CD4-positive, alpha-beta T cell (primary cell): ENCODE measurements around the gene YPEL2. TPM values are rescaled to one million over a fixed set of nuclear protein-coding genes. Genes with fewer than 3 reads are reported as not detected.
A peak's percentile ranks its signal among the peaks of the same experiment; 100 is the strongest.

ENCODE experiments used
- ATAC-seq: fragments of 200-7000 bp; cut with Tn5 transposase; one replicate; pipeline ENCODE4 v1.10.0; 2022; ENCODE audit warnings: mild to moderate bottlenecking; ENCODE audit not compliant: poor library complexity
- CTCF ChIA-PET: fragments of 350-600 bp; sonication (Branson Sonifier 250); formaldehyde crosslinking; loops from one replicate; lab custom pipeline; 2021; ENCODE audit warnings: antibody characterized with exemption, inconsistent platforms; lab: Charles Lee
- POLR2A ChIA-PET: fragments of 350-600 bp; sonication (Branson Sonifier 250); formaldehyde crosslinking; loops from one replicate; lab custom pipeline; 2021; ENCODE audit warnings: antibody characterized with exemption, inconsistent platforms; lab: Charles Lee
- DNase-seq, 14 experiments: peaks; one replicate each; pipeline ENCODE4 v3.0.0-alpha.2; 2013 to 2020; ENCODE audit warnings: mixed read lengths in 2 of 14
- H3K27ac ChIP-seq, 2 donors: one replicate each; pipeline versions ENCODE4 v1.5.1 to v1.7.0; 2013; ENCODE audit warnings: low read length in 2 of 2, low read depth in 1 of 2, mild to moderate bottlenecking in 1 of 2
- H3K27me3 ChIP-seq, 2 experiments: 1 replicate in 1 of 2; 2 replicates in 1 of 2; pipeline versions ENCODE4 v1.6.1 to v1.7.0; 2013; ENCODE audit warnings: low read length in 2 of 2, control low read depth in 1 of 2, mild to moderate bottlenecking in 1 of 2, moderate library complexity in 1 of 2; ENCODE audit not compliant: insufficient read depth in 2 of 2, control insufficient read depth in 1 of 2
- H3K36me3 ChIP-seq: one replicate; pipeline ENCODE4 v1.6.1; 2013; ENCODE audit warnings: low read length, control low read depth; ENCODE audit not compliant: insufficient read depth
- H3K4me1 ChIP-seq: one replicate; pipeline ENCODE4 v1.6.1; 2013; ENCODE audit warnings: low read length, control low read depth; ENCODE audit not compliant: insufficient read depth
- H3K4me3 ChIP-seq: one replicate; pipeline ENCODE4 v1.5.1; 2013; ENCODE audit warnings: mild to moderate bottlenecking, low read length, moderate library complexity
- H3K9me3 ChIP-seq, 2 experiments: 1 replicate in 1 of 2; 2 replicates in 1 of 2; pipeline versions ENCODE4 v1.6.1 to v1.7.0; 2013; ENCODE audit warnings: low read length in 2 of 2, mild to moderate bottlenecking in 2 of 2, control low read depth in 1 of 2, moderate library complexity in 1 of 2; ENCODE audit not compliant: control insufficient read depth in 1 of 2, insufficient read depth in 1 of 2
- H3K27ac Mint-ChIP-seq: one replicate; pipeline ENCODE4 v1.8.0; 2020; ENCODE audit warnings: mixed read lengths
- H3K27me3 Mint-ChIP-seq: one replicate; pipeline ENCODE4 v1.8.0; 2021; ENCODE audit warnings: mixed read lengths
- H3K36me3 Mint-ChIP-seq: one replicate; pipeline ENCODE4 v1.8.0; 2021; ENCODE audit warnings: low read depth, mixed read lengths
- H3K4me1 Mint-ChIP-seq: one replicate; pipeline ENCODE4 v1.8.0; 2021; ENCODE audit warnings: low read depth, mixed read lengths
- H3K4me3 Mint-ChIP-seq: one replicate; pipeline ENCODE4 v1.8.0; 2020; ENCODE audit warnings: mild to moderate bottlenecking, mixed read lengths
- H3K9me3 Mint-ChIP-seq: one replicate; pipeline ENCODE4 v1.8.0; 2020; ENCODE audit warnings: mixed read lengths
- CTCF ChIP-seq: fragments of 200-600 bp; IDR thresholded peaks from one replicate; pipeline ENCODE4 v1.8.0; 2022; ENCODE audit warnings: antibody characterized with exemption, mild to moderate bottlenecking
- intact Hi-C, 2 experiments: fragments of 100-400 bp; cut with DNase I in 1 of 2; cut with micrococcal nuclease in 1 of 2; formaldehyde crosslinking; loops; one replicate each; pipeline versions ENCODE4 v1.15.1 to v1.9.0; 2023 to 2025; cut with DNase I, micrococcal nuclease
- total RNA-seq, 174 experiments: library from RNA in 2 of 174; stranded (reverse) in 2 of 174; gene quantifications; one replicate each; pipeline ENCODE4 v1.2.3 and lab custom pipeline; 2021 to 2026

YPEL2 gene
- total RNA-seq, 2 experiments from 2014 or later: 69.1 to 71.6 TPM

GRCh38 chr17:59361916-59362810 lies 30.7 kb downstream of the YPEL2 start:
- H3K9me3 ChIP-seq: no peaks in the 10 kb centered on the region
- H3K4me3 ChIP-seq: peak overlapping the region; percentile 45
- H3K27ac Mint-ChIP-seq: peak overlapping the region; percentile 89
- ChIA-PET CTCF (interaction anchor here (0.7 to 1.7 kb wide), 4 partner anchors 33 to 210 kb away, joined by 3 to 12 read pairs (median 5); no protein-coding TSS in a partner anchor), POLR2A (interaction anchor here (0.7 to 2.4 kb wide), 16 partner anchors 8 to 203 kb away, joined by 3 to 43 read pairs (median 4); partner anchors contain the start of genes DHX40 and YPEL2)
- no peaks in the 10 kb centered on the region for H3K9me3 Mint-ChIP-seq
- H3K4me1 Mint-ChIP-seq: peaks cover 89% of the 10 kb centered on the region
- ATAC-seq (peak; percentile 69), DNase-seq (peak; percentile 12 to 68 (median 30))
- H3K4me3 Mint-ChIP-seq: peak overlapping the region; percentile 69
- peaks cover 86% of the 10 kb centered on the region for H3K4me1 ChIP-seq
- intact Hi-C loops: loop anchor here (1.0 to 10.0 kb wide), 3 partner anchors 17 to 83 kb away; no protein-coding TSS in a partner anchor
- H3K36me3 ChIP-seq: no peaks in the 10 kb centered on the region
- H3K27me3 ChIP-seq: no peaks in the 10 kb centered on the region
- peak overlapping the region; percentile 64 to 65 for H3K27ac ChIP-seq
- H3K36me3 Mint-ChIP-seq: peaks cover 18% of the 10 kb centered on the region
- H3K27me3 Mint-ChIP-seq: no peaks in the 10 kb centered on the region
- TF ChIP-seq CTCF: no peak

GRCh38 chr17:59362811-59363205 lies 31.4 kb downstream of the YPEL2 start:
- H3K4me1 Mint-ChIP-seq: peaks cover 89% of the 10 kb centered on the region
- H3K4me1 ChIP-seq: peaks cover 91% of the 10 kb centered on the region
- H3K36me3 Mint-ChIP-seq: peaks cover 18% of the 10 kb centered on the region
- CTCF ChIA-PET: interaction anchor here (0.7 to 1.7 kb wide), 4 partner anchors 33 to 211 kb away, joined by 3 to 12 read pairs (median 5); no protein-coding TSS in a partner anchor
- H3K27me3 Mint-ChIP-seq: no peaks in the 10 kb centered on the region
- DNase-seq (no peak), ATAC-seq (peak; percentile 12)
- peak overlapping the region; percentile 69 for H3K4me3 Mint-ChIP-seq
- POLR2A ChIA-PET: interaction anchor here (0.8 to 2.4 kb wide), 13 partner anchors 12 to 202 kb away, joined by 3 to 43 read pairs (median 4); partner anchors contain the start of genes DHX40 and YPEL2
- TF ChIP-seq CTCF: no peak
- H3K9me3 Mint-ChIP-seq: no peaks in the 10 kb centered on the region
- peak overlapping the region; percentile 45 for H3K4me3 ChIP-seq
- H3K27ac ChIP-seq: peak overlapping the region; percentile 64 to 65
- intact Hi-C loops: loop anchor here (1.0 to 10.0 kb wide), 3 partner anchors 16 to 82 kb away; no protein-coding TSS in a partner anchor
- no peaks in the 10 kb centered on the region for H3K27me3 ChIP-seq
- no peaks in the 10 kb centered on the region for H3K36me3 ChIP-seq
- no peaks in the 10 kb centered on the region for H3K9me3 ChIP-seq
- peak overlapping the region; percentile 89 for H3K27ac Mint-ChIP-seq

GRCh38 chr17:59365383-59365981 lies 34.0 kb downstream of the YPEL2 start:
- H3K27ac Mint-ChIP-seq: peak overlapping the region; percentile 89
- peaks cover 9% of the 10 kb centered on the region for H3K36me3 Mint-ChIP-seq
- no peaks in the 10 kb centered on the region for H3K27me3 Mint-ChIP-seq
- intact Hi-C loops: loop anchor here (5.0 to 10.0 kb wide), 2 partner anchors 33 to 79 kb away; partner anchors contain the start of gene YPEL2 (in 1 of the 2)
- Histone ChIP-seq H3K9me3 (no peaks in the 10 kb centered on the region), H3K27ac (peak overlapping the region; percentile 39 to 71), H3K4me3 (no peak overlapping the region), H3K36me3 (no peaks in the 10 kb centered on the region), H3K4me1 (peaks cover 86% of the 10 kb centered on the region), H3K27me3 (no peaks in the 10 kb centered on the region)
- DNase-seq: peak in 9 of 14 experiments; percentile 11 to 66 (median 39)
- POLR2A ChIA-PET: interaction anchor here (0.8 to 2.4 kb wide), 6 partner anchors 9 to 37 kb away, joined by 3 to 22 read pairs (median 7); no protein-coding TSS in a partner anchor
- H3K4me1 Mint-ChIP-seq: peaks cover 83% of the 10 kb centered on the region
- peak overlapping the region; percentile 79 for H3K4me3 Mint-ChIP-seq
- CTCF ChIA-PET: interaction anchor here (1.0 to 3.1 kb wide), 2 partner anchors 36 to 38 kb away, joined by 3 to 13 read pairs; no protein-coding TSS in a partner anchor
- no peak for TF ChIP-seq CTCF
- no peaks in the 10 kb centered on the region for H3K9me3 Mint-ChIP-seq
- peak; percentile 66 for ATAC-seq
